ENCODE results near the gene GNE.

DNA sequence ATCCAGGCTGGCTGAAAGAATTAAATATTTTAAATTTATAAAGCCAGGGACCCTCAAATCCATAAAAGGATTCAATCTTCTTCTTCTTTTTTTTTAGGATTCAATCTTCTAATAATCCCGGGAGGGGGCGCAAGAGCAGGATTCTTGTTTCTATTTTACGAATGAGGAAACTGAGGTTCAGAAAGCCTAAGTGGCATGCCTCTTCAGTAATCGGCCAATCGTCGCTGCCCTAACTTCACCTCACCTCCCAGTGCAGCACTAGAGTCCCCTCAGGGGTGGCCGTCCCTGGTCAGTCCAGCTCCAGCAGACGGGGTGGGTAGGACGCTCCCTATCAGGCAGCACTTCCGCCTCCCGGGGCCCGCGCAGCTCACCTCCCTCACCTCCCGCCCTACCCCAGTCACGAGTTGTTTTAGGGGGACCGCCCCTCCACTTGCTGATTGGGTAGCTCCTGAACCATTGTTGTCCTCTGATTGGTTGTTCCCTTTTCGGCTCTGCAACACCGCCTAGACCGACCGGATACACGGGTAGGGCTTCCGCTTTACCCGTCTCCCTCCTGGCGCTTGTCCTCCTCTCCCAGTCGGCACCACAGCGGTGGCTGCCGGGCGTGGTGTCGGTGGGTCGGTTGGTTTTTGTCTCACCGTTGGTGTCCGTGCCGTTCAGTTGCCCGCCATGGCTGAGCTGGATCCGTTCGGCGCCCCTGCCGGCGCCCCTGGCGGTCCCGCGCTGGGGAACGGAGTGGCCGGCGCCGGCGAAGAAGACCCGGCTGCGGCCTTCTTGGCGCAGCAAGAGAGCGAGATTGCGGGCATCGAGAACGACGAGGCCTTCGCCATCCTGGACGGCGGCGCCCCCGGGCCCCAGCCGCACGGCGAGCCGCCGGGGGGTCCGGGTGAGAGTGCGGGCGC is 67.6 kb downstream of the GNE start, which contains the start of gene CLTA:
- TF ChIP-seq, protein P1, sequence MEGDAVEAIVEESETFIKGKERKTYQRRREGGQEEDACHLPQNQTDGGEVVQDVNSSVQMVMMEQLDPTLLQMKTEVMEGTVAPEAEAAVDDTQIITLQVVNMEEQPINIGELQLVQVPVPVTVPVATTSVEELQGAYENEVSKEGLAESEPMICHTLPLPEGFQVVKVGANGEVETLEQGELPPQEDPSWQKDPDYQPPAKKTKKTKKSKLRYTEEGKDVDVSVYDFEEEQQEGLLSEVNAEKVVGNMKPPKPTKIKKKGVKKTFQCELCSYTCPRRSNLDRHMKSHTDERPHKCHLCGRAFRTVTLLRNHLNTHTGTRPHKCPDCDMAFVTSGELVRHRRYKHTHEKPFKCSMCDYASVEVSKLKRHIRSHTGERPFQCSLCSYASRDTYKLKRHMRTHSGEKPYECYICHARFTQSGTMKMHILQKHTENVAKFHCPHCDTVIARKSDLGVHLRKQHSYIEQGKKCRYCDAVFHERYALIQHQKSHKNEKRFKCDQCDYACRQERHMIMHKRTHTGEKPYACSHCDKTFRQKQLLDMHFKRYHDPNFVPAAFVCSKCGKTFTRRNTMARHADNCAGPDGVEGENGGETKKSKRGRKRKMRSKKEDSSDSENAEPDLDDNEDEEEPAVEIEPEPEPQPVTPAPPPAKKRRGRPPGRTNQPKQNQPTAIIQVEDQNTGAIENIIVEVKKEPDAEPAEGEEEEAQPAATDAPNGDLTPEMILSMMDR (IDR thresholded peaks at IDR 0.05 in 8 of 11, conservative IDR thresholded peaks at IDR 0.05 in 3 of 11): peak in 8 of 11 experiments; percentile 13 to 64 (median 53)
- TF ChIP-seq POLR2AphosphoS5 (IDR thresholded peaks at IDR 0.05) (peak; percentile 97), POLR2A (IDR thresholded peaks at IDR 0.05) (peak in 2 of 3 donors; percentile 45 to 64)

Data from spleen (tissue), 7 donors.